B cell (primary cell): Measurements from ENCODE around the gene ELMO1. TPM values are rescaled to one million over a fixed set of nuclear protein-coding genes. Genes with fewer than 3 reads are reported as not detected.

Experiments
- ATAC-seq: fragments of 200-7000 bp; cut with Tn5 transposase; one replicate; pipeline ENCODE4 v1.10.0; 2021; ENCODE audit warnings: low read depth, mild to moderate bottlenecking, moderate number of reproducible peaks, moderate library complexity
- CTCF ChIA-PET: fragments of 350-600 bp; sonication (Branson Sonifier 250); formaldehyde crosslinking; loops from one replicate; lab custom pipeline; 2021; ENCODE audit warnings: antibody characterized with exemption, inconsistent platforms; lab: Charles Lee
- POLR2A ChIA-PET: fragments of 350-600 bp; sonication (Branson Sonifier 250); formaldehyde crosslinking; loops from one replicate; lab custom pipeline; 2021; ENCODE audit warnings: antibody characterized with exemption; lab: Charles Lee
- DNase-seq: peaks from one replicate; pipeline ENCODE4 v3.0.0; 2013
- H2AFZ ChIP-seq: 2 replicates; pipeline ENCODE4 v1.6.1; 2012; ENCODE audit warnings: mild to moderate bottlenecking, low read depth, low read length; ENCODE audit not compliant: insufficient read depth, poor library complexity, severe bottlenecking
- H3K27ac ChIP-seq, 2 donors: 1 replicate in 1 of 2; 2 replicates in 1 of 2; pipeline ENCODE4 v1.5.1; 2012 to 2013; ENCODE audit warnings: low read length in 2 of 2, mild to moderate bottlenecking in 2 of 2, moderate library complexity in 1 of 2
- H3K27me3 ChIP-seq, 4 experiments: fragments of 200-600 bp in 1 of 4; sonication (generic) in 1 of 4; replicated peaks in 1 of 4; 1 replicate in 2 of 4; 2 replicates in 2 of 4; pipeline versions ENCODE4 v1.6.1 to v1.7.0; 2013 to 2016; ENCODE audit warnings: low read length in 3 of 4, mild to moderate bottlenecking in 2 of 4, mixed read lengths in 1 of 4, moderate library complexity in 1 of 4; ENCODE audit not compliant: insufficient read depth in 4 of 4, control insufficient read depth in 3 of 4; ENCODE audit errors: control extremely low read depth in 1 of 4
- H3K36me3 ChIP-seq, 2 experiments: replicated peaks in 1 of 2; 1 replicate in 1 of 2; 2 replicates in 1 of 2; pipeline versions ENCODE4 v1.6.1 to v1.7.1; 2013; ENCODE audit warnings: low read length in 1 of 2; ENCODE audit not compliant: insufficient read depth in 2 of 2, control insufficient read depth in 1 of 2; ENCODE audit errors: control extremely low read depth in 1 of 2, extremely low read depth in 1 of 2
- H3K4me1 ChIP-seq, 2 donors: fragments of 200-600 bp in 1 of 2; sonication (generic) in 1 of 2; 1 replicate in 1 of 2; 2 replicates in 1 of 2; pipeline versions ENCODE4 v1.5.1 to v1.6.1; 2013 to 2017; ENCODE audit warnings: low read length in 2 of 2; ENCODE audit not compliant: control insufficient read depth in 2 of 2, insufficient read depth in 2 of 2
- H3K4me2 ChIP-seq: replicated peaks from 2 replicates; pipeline ENCODE3; 2012; ENCODE audit warnings: mild to moderate bottlenecking, low read depth, low read length; ENCODE audit not compliant: poor library complexity, severe bottlenecking
- H3K4me3 ChIP-seq, 5 experiments: fragments of 200-600 bp in 1 of 5; sonication (generic) in 1 of 5; 1 replicate in 3 of 5; 2 replicates in 2 of 5; pipeline versions ENCODE4 v1.5.1 to v1.7.0; 2011 to 2016; ENCODE audit warnings: low read length in 4 of 5, mild to moderate bottlenecking in 4 of 5, low read depth in 2 of 5, control low read depth in 1 of 5, moderate library complexity in 1 of 5; ENCODE audit not compliant: insufficient read depth in 1 of 5; ENCODE audit errors: control extremely low read depth in 1 of 5, extremely low read depth in 1 of 5
- H3K79me2 ChIP-seq: fragments of 200-600 bp; sonication (generic); one replicate; pipeline ENCODE4 v1.6.0; 2016; ENCODE audit warnings: low read length; ENCODE audit not compliant: control insufficient read depth, insufficient read depth
- H3K9ac ChIP-seq: fragments of 200-600 bp; sonication (generic); 2 replicates; pipeline ENCODE4 v1.6.1; 2017; ENCODE audit warnings: mild to moderate bottlenecking, low read length, moderate library complexity
- H3K9me3 ChIP-seq, 3 donors: one replicate each; pipeline versions ENCODE4 v1.6.1 to v1.7.1; 2013; ENCODE audit warnings: low read length in 2 of 3; ENCODE audit not compliant: control insufficient read depth in 2 of 3, insufficient read depth in 1 of 3; ENCODE audit errors: control extremely low read depth in 1 of 3
- H4K20me1 ChIP-seq: 2 replicates; pipeline ENCODE4 v1.6.0; 2012; ENCODE audit warnings: mild to moderate bottlenecking, low read length; ENCODE audit not compliant: insufficient read depth, control insufficient read depth, poor library complexity, severe bottlenecking
- H3K27ac Mint-ChIP-seq: one replicate; pipeline ENCODE4 v1.8.0; 2021; ENCODE audit warnings: mixed read lengths
- H3K27me3 Mint-ChIP-seq: one replicate; pipeline ENCODE4 v1.8.0; 2021; ENCODE audit warnings: mixed read lengths
- H3K4me1 Mint-ChIP-seq: one replicate; pipeline ENCODE4 v1.8.0; 2021; ENCODE audit warnings: mixed read lengths
- H3K4me3 Mint-ChIP-seq: one replicate; pipeline ENCODE4 v1.8.0; 2021; ENCODE audit warnings: mixed read lengths
- H3K9me3 Mint-ChIP-seq: one replicate; pipeline ENCODE4 v1.8.0; 2022; ENCODE audit warnings: mixed read lengths; ENCODE audit not compliant: insufficient read depth
- CTCF ChIP-seq: fragments of 200-600 bp; IDR thresholded peaks from one replicate; pipeline ENCODE4 v1.8.0; 2022; ENCODE audit warnings: antibody characterized with exemption, mild to moderate bottlenecking
- EZH2 ChIP-seq: IDR thresholded peaks from 2 replicates; pipeline ENCODE4 v1.6.1; 2012; ENCODE audit warnings: borderline replicate concordance, low read depth, mild to moderate bottlenecking, moderate library complexity, low read length; ENCODE audit not compliant: insufficient read depth, poor library complexity, severe bottlenecking
- WGBS: methylation state at CpG from one replicate; pipeline ENCODE4 v1.1.5; 2013; ENCODE audit warnings: missing lambda C conversion rate; ENCODE audit not compliant: insufficient coverage; 5-methylcytosine and 5-hydroxymethylcytosine counted together
- intact Hi-C: fragments of 100-400 bp; cut with micrococcal nuclease; formaldehyde crosslinking; loops from one replicate; pipeline ENCODE4 v1.10.0; 2022
- polyA plus RNA-seq: library from polyadenylated mRNA; depleted of rRNA; stranded (reverse); fragments of >200 nt; gene quantifications from 2 replicates; pipeline ENCODE4 v1.2.3, GENCODE V29; 2012
- total RNA-seq, 2 donors: library from RNA; stranded (reverse); fragments of 120-200 nt in 1 of 2; gene quantifications; 1 replicate in 1 of 2; 2 replicates in 1 of 2; pipeline versions ENCODE4 v1.2.3 to v1.2.4, GENCODE V29; 2013 to 2022

Gene ELMO1
- total and polyA plus RNA-seq, 2 donors (not counting 1 experiment from before 2014, with no cell fraction given), result 44.7 to 177 TPM

- Histone ChIP-seq H3K79me2 (peaks cover 74% of the 10 kb centered on the region), H2AFZ (no peak overlapping the region), H3K9me3 (no peaks in the 10 kb centered on the region), H3K4me1 (peaks cover 21 to 23% of the 10 kb centered on the region in 2 donors), H3K27me3 (no peaks in the 10 kb centered on the region), H3K4me3 (no peak overlapping the region), H3K9ac (no peak overlapping the region), H3K27ac (no peak overlapping the region), H3K4me2 (no peak overlapping the region), H3K36me3 (no peaks in the 10 kb centered on the region), H4K20me1 (peaks cover 64% of the 10 kb centered on the region)
- DNase-seq (no peak), ATAC-seq (no peak)
- Mint-ChIP-seq H3K27ac (no peak overlapping the region), H3K27me3 (no peaks in the 10 kb centered on the region), H3K4me1 (peaks cover 46% of the 10 kb centered on the region), H3K4me3 (no peak overlapping the region), H3K9me3 (no peaks in the 10 kb centered on the region)
- POLR2A ChIA-PET, result no interaction called here
- CTCF ChIA-PET, result interaction anchor here (0.6 to 8.8 kb wide), 30 partner anchors 9 to 917 kb away, joined by 3 to 208 read pairs (median 4); partner anchors contain the start of gene ELMO1
- intact Hi-C loops, result loop anchor here (1.0 to 5.0 kb wide), 4 partner anchors 58 to 213 kb away; partner anchors contain the start of gene ELMO1
- TF ChIP-seq CTCF (no peak), EZH2 (no peak)
- 100% methylated on average over 1 of the region's 4 CpGs for WGBS
Measured at GRCh38 chr7:37284285-37284684, 164.4 kb downstream of the ELMO1 start.

DNA sequence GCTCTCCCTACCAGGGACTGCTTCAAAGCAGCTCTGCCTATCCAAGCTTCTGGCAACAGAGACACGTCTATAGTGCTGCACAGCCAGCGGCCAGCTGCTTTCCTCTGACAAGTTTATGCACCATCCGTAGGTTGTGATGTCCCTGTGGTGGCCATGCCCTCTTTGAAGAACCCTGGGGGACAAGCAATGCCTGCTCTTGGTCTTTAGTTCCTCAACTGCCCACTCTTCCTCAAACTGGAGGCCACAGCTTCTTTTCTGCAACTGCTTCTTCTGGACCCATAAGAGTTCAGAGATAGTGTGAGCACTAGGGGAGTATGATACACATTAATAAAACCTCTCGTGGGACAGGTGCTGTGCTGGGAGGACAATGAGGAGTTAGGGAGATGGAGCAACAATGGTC, 164.9 kb downstream of the ELMO1 start:
- H4K20me1 ChIP-seq, result peaks cover 65% of the 10 kb centered on the region
- peaks cover 43% of the 10 kb centered on the region for H3K4me1 Mint-ChIP-seq

More for the DNA sequence above, 164.9 kb downstream of the ELMO1 start:
- Histone ChIP-seq H3K27ac (no peak overlapping the region), H3K36me3 (no peaks in the 10 kb centered on the region), H2AFZ (no peak overlapping the region), H3K4me3 (no peak overlapping the region), H3K9me3 (no peaks in the 10 kb centered on the region), H3K27me3 (no peaks in the 10 kb centered on the region), H3K9ac (no peak overlapping the region), H3K79me2 (peaks cover 78% of the 10 kb centered on the region), H3K4me2 (no peak overlapping the region), H3K4me1 (peaks cover 21 to 23% of the 10 kb centered on the region in 2 donors)
- H3K27ac Mint-ChIP-seq, result no peak overlapping the region
- H3K9me3 Mint-ChIP-seq, result no peaks in the 10 kb centered on the region
- 77% methylated on average over 4 of the region's 4 CpGs for WGBS
- no peak for DNase-seq
- no peak for TF ChIP-seq CTCF
- TF ChIP-seq EZH2, result no peak
- H3K27me3 Mint-ChIP-seq, result no peaks in the 10 kb centered on the region
- ChIA-PET CTCF (interaction anchor here (1.2 to 8.8 kb wide), 12 partner anchors 9 to 213 kb away, joined by 3 to 208 read pairs (median 10); no protein-coding TSS in a partner anchor), POLR2A (no interaction called here)
- intact Hi-C loops, result loop anchor here (1.0 to 5.0 kb wide), 4 partner anchors 59 to 214 kb away; partner anchors contain the start of gene ELMO1
- no peak overlapping the region for H3K4me3 Mint-ChIP-seq
- no peak for ATAC-seq
